ENCODE results near the gene AANAT. TPM values are rescaled to one million over a fixed set of nuclear protein-coding genes. Genes with fewer than 3 reads are reported as not detected.
A peak's percentile ranks its signal among the peaks of the same experiment; 100 is the strongest.

AANAT gene
- total and polyA plus RNA-seq, 2 donors (not counting 3 experiments of a cell fraction or from before 2014, with no cell fraction given) = not detected

DNA sequence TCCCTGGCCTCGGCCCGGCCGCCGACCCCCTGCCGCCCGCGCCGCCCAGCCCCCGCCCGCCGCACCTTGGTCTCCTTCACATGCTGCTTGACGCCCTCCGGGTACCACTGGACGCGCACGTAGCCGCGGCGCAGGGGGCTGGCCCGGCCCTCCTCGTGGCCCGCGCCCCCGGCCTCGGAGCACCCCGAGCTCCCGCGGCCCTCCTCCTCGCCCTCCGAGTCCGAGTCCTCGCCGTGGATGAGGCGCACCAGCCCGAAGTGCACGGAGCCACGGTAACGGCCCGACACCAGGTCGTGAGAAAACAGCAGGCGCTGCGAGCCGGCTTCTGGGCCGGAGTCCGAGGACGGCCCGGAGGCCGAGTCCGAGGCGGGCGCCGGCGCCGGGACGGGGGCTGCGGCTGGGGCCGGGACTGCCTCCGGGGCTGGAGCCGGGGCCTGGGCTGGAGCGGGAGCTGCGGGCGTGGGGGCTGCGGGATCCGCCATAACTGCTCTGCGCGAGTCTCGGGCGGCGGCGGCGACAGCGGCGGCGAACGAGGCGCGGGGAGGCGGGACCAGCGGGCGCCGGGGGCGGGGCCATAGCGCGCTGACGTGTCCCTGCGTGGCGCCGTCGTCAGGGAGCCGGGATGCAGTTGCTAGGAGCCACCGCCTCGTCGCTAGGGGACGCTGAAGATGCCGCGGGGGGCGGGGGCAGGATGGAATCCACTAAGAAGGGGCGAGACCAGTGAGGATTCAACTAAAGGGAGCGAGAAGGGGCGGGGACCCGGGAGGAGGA, 14.6 kb upstream of the AANAT start, which contains the start of gene UBE2O:
Gene UBE2O, minus strand, starts transcription at position 493 of the 771 bp plus-strand sequence. Its CDS starts 11 bp downstream, at position 482.
- Histone ChIP-seq H3K27me3 (ENCODE audit: control insufficient read depth in 2 of 2, insufficient read depth in 2 of 2, low read length in 2 of 2) (no peaks in the 10 kb centered on the region), H3K27ac (ENCODE audit: insufficient read depth, low read depth, low read length) (peak within 1 kb of the TSS; percentile 31), H3K79me2 (ENCODE audit: control insufficient read depth, insufficient read depth, low read length) (peaks cover 40% of the 10 kb centered on the region), H2AFZ (ENCODE audit: low read depth, low read length) (peak within 1 kb of the TSS; percentile 76), H3K9me1 (replicated peaks; ENCODE audit: control insufficient read depth, extremely low read depth, insufficient read depth, low read length) (no peaks in the 10 kb centered on the region), H4K20me1 (replicated peaks; ENCODE audit: control insufficient read depth, extremely low read depth, insufficient read depth, low read length) (no peaks in the 10 kb centered on the region), H3K9ac (replicated peaks; ENCODE audit: extremely low read depth, insufficient read depth, low read length) (peak within 1 kb of the TSS; percentile 70), H3K36me3 (ENCODE audit: control insufficient read depth in 2 of 2, extremely low read depth in 1 of 2, insufficient read depth in 2 of 2, low read length in 2 of 2) (no peaks in the 10 kb centered on the region), H3K9me3 (replicated peaks; ENCODE audit: control insufficient read depth, insufficient read depth, low read length) (no peaks in the 10 kb centered on the region), H3K4me2 (ENCODE audit: insufficient read depth, low read length) (peak within 1 kb of the TSS; percentile 81), H3K4me3 (replicated peaks in 1 of 3; ENCODE audit: insufficient read depth in 1 of 3, low read depth in 1 of 3, low read length in 3 of 3) (peak within 1 kb of the TSS; percentile 66 to 96 (median 73)), H3K4me1 (ENCODE audit: control insufficient read depth, extremely low read depth, insufficient read depth, low read length) (peaks cover 10% of the 10 kb centered on the region)
- FAIRE-seq (peak; percentile 71), DNase-seq (ENCODE audit: low read depth, low spot score) (peak; percentile 84)
- TF ChIP-seq EZH2 (IDR thresholded peaks at IDR 0.05; ENCODE audit: borderline replicate concordance, low read depth, low read length, severe bottlenecking) (no peak), CTCF (IDR thresholded peaks at IDR 0.05; ENCODE audit: extremely low read depth in 1 of 2, insufficient read depth in 1 of 2, low read depth in 1 of 2, low read length in 2 of 2) (peak; percentile 38 to 44), JUN (IDR thresholded peaks at IDR 0.05; ENCODE audit: borderline replicate concordance, insufficient read depth, insufficient read length, low read depth) (no peak), POLR2A (IDR thresholded peaks at IDR 0.05; ENCODE audit: low read depth, low read length) (peak; percentile 35), GATA2 (IDR thresholded peaks at IDR 0.05; ENCODE audit: insufficient read depth, insufficient read length, low read depth, low read length) (no peak), MYC (IDR thresholded peaks at IDR 0.05; ENCODE audit: low read depth, low read length) (no peak), POLR2AphosphoS5 (IDR thresholded peaks at IDR 0.05; ENCODE audit: insufficient read depth, low read depth, low read length) (peak; percentile 85), FOS (IDR thresholded peaks at IDR 0.05; ENCODE audit: borderline replicate concordance, insufficient read depth, low read length) (no peak)
- TF ChIP-seq, protein P1, sequence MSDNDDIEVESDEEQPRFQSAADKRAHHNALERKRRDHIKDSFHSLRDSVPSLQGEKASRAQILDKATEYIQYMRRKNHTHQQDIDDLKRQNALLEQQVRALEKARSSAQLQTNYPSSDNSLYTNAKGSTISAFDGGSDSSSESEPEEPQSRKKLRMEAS (IDR thresholded peaks at IDR 0.05; ENCODE audit: insufficient read depth, insufficient read length) = no peak
- dilution Hi-C loops (cut with MboI; ENCODE audit: extremely low pct_ligation_motif_present, low sequenced_read_pairs) = no loop called here
- intact Hi-C loops (cut with micrococcal nuclease) = no loop called here
- CTCF ChIA-PET = interaction anchor here (1.0 to 9.3 kb wide), 5 partner anchors 25 to 55 kb away, joined by 3 to 319 read pairs (median 4); no protein-coding TSS in a partner anchor
- POLR2A ChIA-PET = no interaction called here
- BruUV-seq (replicated peaks) = no TSS peak

Measured in endothelial cell of umbilical vein (primary cell).